ENCODE measurements around the gene HAS3. TPM values are rescaled to one million over a fixed set of nuclear protein-coding genes. Genes with fewer than 3 reads are reported as not detected.

Gene HAS3
- total RNA-seq, 1 experiment from 2014 or later = 6.9 TPM

- Histone ChIP-seq H3K9me3 (ENCODE audit: control insufficient read depth, insufficient read depth, low read depth, low read length) (no peaks in the 10 kb centered on the region), H3K27ac (ENCODE audit: low read length) (no peak overlapping the region), H3K4me3 (ENCODE audit: low read depth in 2 of 2, low read length in 2 of 2) (no peak overlapping the region), H3K4me1 (ENCODE audit: control insufficient read depth, insufficient read depth, low read length) (peaks cover 28% of the 10 kb centered on the region), H3K36me3 (ENCODE audit: control insufficient read depth, insufficient read depth, low read length) (no peaks in the 10 kb centered on the region), H3K27me3 (ENCODE audit: control insufficient read depth, insufficient read depth, low read length) (no peaks in the 10 kb centered on the region)
- peak; percentile 80 for DNase-seq (ENCODE audit: low read depth, low spot score)
- in situ Hi-C loops (cut with HindIII; ENCODE audit: low pct_unique_long_range_greater_than_20kb, low sequenced_read_pairs) = no loop called here
- no TSS peak for BruUV-seq (replicated peaks)
- ChIA-PET CTCF (no interaction called here), POLR2A (no interaction called here)
- TF ChIP-seq SIN3A (IDR thresholded peaks at IDR 0.05; ENCODE audit: borderline replicate concordance, insufficient read depth, low read depth, low read length) = no peak
- TF ChIP-seq TCF7L2 (IDR thresholded peaks at IDR 0.05; ENCODE audit: low read depth, low read length) = no peak
- no peak for TF ChIP-seq POLR2AphosphoS5 (IDR thresholded peaks at IDR 0.05; ENCODE audit: low read depth, low read length)
- TF ChIP-seq, protein P1, sequence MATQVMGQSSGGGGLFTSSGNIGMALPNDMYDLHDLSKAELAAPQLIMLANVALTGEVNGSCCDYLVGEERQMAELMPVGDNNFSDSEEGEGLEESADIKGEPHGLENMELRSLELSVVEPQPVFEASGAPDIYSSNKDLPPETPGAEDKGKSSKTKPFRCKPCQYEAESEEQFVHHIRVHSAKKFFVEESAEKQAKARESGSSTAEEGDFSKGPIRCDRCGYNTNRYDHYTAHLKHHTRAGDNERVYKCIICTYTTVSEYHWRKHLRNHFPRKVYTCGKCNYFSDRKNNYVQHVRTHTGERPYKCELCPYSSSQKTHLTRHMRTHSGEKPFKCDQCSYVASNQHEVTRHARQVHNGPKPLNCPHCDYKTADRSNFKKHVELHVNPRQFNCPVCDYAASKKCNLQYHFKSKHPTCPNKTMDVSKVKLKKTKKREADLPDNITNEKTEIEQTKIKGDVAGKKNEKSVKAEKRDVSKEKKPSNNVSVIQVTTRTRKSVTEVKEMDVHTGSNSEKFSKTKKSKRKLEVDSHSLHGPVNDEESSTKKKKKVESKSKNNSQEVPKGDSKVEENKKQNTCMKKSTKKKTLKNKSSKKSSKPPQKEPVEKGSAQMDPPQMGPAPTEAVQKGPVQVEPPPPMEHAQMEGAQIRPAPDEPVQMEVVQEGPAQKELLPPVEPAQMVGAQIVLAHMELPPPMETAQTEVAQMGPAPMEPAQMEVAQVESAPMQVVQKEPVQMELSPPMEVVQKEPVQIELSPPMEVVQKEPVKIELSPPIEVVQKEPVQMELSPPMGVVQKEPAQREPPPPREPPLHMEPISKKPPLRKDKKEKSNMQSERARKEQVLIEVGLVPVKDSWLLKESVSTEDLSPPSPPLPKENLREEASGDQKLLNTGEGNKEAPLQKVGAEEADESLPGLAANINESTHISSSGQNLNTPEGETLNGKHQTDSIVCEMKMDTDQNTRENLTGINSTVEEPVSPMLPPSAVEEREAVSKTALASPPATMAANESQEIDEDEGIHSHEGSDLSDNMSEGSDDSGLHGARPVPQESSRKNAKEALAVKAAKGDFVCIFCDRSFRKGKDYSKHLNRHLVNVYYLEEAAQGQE (IDR thresholded peaks at IDR 0.05; ENCODE audit: insufficient read depth in 1 of 2, low read depth in 2 of 2, low read length in 1 of 2) = no peak
- TF ChIP-seq, protein P2, sequence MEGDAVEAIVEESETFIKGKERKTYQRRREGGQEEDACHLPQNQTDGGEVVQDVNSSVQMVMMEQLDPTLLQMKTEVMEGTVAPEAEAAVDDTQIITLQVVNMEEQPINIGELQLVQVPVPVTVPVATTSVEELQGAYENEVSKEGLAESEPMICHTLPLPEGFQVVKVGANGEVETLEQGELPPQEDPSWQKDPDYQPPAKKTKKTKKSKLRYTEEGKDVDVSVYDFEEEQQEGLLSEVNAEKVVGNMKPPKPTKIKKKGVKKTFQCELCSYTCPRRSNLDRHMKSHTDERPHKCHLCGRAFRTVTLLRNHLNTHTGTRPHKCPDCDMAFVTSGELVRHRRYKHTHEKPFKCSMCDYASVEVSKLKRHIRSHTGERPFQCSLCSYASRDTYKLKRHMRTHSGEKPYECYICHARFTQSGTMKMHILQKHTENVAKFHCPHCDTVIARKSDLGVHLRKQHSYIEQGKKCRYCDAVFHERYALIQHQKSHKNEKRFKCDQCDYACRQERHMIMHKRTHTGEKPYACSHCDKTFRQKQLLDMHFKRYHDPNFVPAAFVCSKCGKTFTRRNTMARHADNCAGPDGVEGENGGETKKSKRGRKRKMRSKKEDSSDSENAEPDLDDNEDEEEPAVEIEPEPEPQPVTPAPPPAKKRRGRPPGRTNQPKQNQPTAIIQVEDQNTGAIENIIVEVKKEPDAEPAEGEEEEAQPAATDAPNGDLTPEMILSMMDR (IDR thresholded peaks at IDR 0.05) = no peak
- ATAC-seq = peak; percentile 76
- intact Hi-C loops (cut with micrococcal nuclease; ENCODE audit: unreplicated experiment) = no loop called here
Observed at GRCh38 chr16:69077251-69077650, 28.2 kb upstream of the HAS3 start.

- Histone ChIP-seq H3K9me3 (ENCODE audit: control insufficient read depth, insufficient read depth, low read depth, low read length) (no peaks in the 10 kb centered on the region), H3K27me3 (ENCODE audit: control insufficient read depth, insufficient read depth, low read length) (no peaks in the 10 kb centered on the region), H3K27ac (ENCODE audit: low read length) (no peak overlapping the region), H3K36me3 (ENCODE audit: control insufficient read depth, insufficient read depth, low read length) (no peaks in the 10 kb centered on the region), H3K4me1 (ENCODE audit: control insufficient read depth, insufficient read depth, low read length) (peaks cover 20% of the 10 kb centered on the region), H3K4me3 (ENCODE audit: low read depth in 2 of 2, low read length in 2 of 2) (no peak overlapping the region)
- no TSS peak for BruUV-seq (replicated peaks)
- POLR2A ChIA-PET = no interaction called here
- intact Hi-C loops (cut with micrococcal nuclease; ENCODE audit: unreplicated experiment) (no loop called here), in situ Hi-C loops (cut with HindIII; ENCODE audit: low pct_unique_long_range_greater_than_20kb, low sequenced_read_pairs) (no loop called here)
- no peak for ATAC-seq
- DNase-seq (ENCODE audit: low read depth, low spot score) = no peak
- TF ChIP-seq TCF7L2 (IDR thresholded peaks at IDR 0.05; ENCODE audit: low read depth, low read length) = no peak
- CTCF ChIA-PET = no interaction called here
Observed at GRCh38 chr16:69078073-69078472, 27.4 kb upstream of the HAS3 start.

- POLR2A ChIA-PET = interaction anchor here (0.6 kb wide), 1 partner anchor 13 kb away, joined by 4 read pairs; no protein-coding TSS in a partner anchor
- in situ Hi-C loops (cut with HindIII; ENCODE audit: low pct_unique_long_range_greater_than_20kb, low sequenced_read_pairs) = no loop called here
- no TSS peak for BruUV-seq (replicated peaks)
Observed at GRCh38 chr16:69079697-69080096, 25.8 kb upstream of the HAS3 start.

More at GRCh38 chr16:69079697-69080096, 25.8 kb upstream of the HAS3 start:
- Histone ChIP-seq H3K9me3 (ENCODE audit: control insufficient read depth, insufficient read depth, low read depth, low read length) (no peaks in the 10 kb centered on the region), H3K27ac (ENCODE audit: low read length) (no peak overlapping the region), H3K27me3 (ENCODE audit: control insufficient read depth, insufficient read depth, low read length) (no peaks in the 10 kb centered on the region), H3K4me1 (ENCODE audit: control insufficient read depth, insufficient read depth, low read length) (peaks cover 9% of the 10 kb centered on the region), H3K36me3 (ENCODE audit: control insufficient read depth, insufficient read depth, low read length) (no peaks in the 10 kb centered on the region), H3K4me3 (ENCODE audit: low read depth in 2 of 2, low read length in 2 of 2) (no peak overlapping the region)
- TF ChIP-seq, protein P2 (IDR thresholded peaks at IDR 0.05) = no peak
- TF ChIP-seq POLR2AphosphoS5 (IDR thresholded peaks at IDR 0.05; ENCODE audit: low read depth, low read length) (no peak), TCF7L2 (IDR thresholded peaks at IDR 0.05; ENCODE audit: low read depth, low read length) (no peak), SIN3A (IDR thresholded peaks at IDR 0.05; ENCODE audit: borderline replicate concordance, insufficient read depth, low read depth, low read length) (no peak)
- TF ChIP-seq, protein P1 (IDR thresholded peaks at IDR 0.05; ENCODE audit: insufficient read depth in 1 of 2, low read depth in 2 of 2, low read length in 1 of 2) = no peak
- DNase-seq (ENCODE audit: low read depth, low spot score) (no peak), ATAC-seq (no peak)
- intact Hi-C loops (cut with micrococcal nuclease; ENCODE audit: unreplicated experiment) = no loop called here
- CTCF ChIA-PET = no interaction called here
